ENCODE results near the gene CYREN.

The CYREN gene

GRCh38 chr7:135197343-135197742 is 26.8 kb upstream of the CYREN start:
- no peak for DNase-seq (ENCODE audit: low read depth in 2 of 2)

GRCh38 chr7:135195968-135196629 is 25.6 kb upstream of the CYREN start:
- no peak for DNase-seq (ENCODE audit: low read depth in 2 of 2)

- no peak for DNase-seq (ENCODE audit: low read depth in 2 of 2)
Observed at GRCh38 chr7:135195156-135195555, 24.6 kb upstream of the CYREN start.

GRCh38 chr7:135194494-135195095 is 24.1 kb upstream of the CYREN start:
- no peak for DNase-seq (ENCODE audit: low read depth in 2 of 2)

GRCh38 chr7:135193615-135194081 is 23.1 kb upstream of the CYREN start:
- peak; percentile 91 to 92 for DNase-seq (ENCODE audit: low read depth in 2 of 2)

GRCh38 chr7:135192914-135193536 is 22.5 kb upstream of the CYREN start:
- no peak for DNase-seq (ENCODE audit: low read depth in 2 of 2)

GRCh38 chr7:135190703-135191102 is 20.2 kb upstream of the CYREN start:
- no peak for DNase-seq (ENCODE audit: low read depth in 2 of 2)

- DNase-seq (ENCODE audit: low read depth in 2 of 2) = peak; percentile 52 to 54
Observed at GRCh38 chr7:135189961-135190360, 19.5 kb upstream of the CYREN start.

- DNase-seq (ENCODE audit: low read depth in 2 of 2) = no peak
Observed at GRCh38 chr7:135189221-135189662, 18.7 kb upstream of the CYREN start.

- no peak for DNase-seq (ENCODE audit: low read depth in 2 of 2)
Observed at GRCh38 chr7:135188298-135188984, 17.9 kb upstream of the CYREN start.

- DNase-seq (ENCODE audit: low read depth in 2 of 2) = no peak
Observed at GRCh38 chr7:135186841-135187253, 16.3 kb upstream of the CYREN start.

GRCh38 chr7:135186261-135186540 is 15.7 kb upstream of the CYREN start:
- DNase-seq (ENCODE audit: low read depth in 2 of 2) = no peak

GRCh38 chr7:135185471-135186260 is 15.2 kb upstream of the CYREN start:
- no peak for DNase-seq (ENCODE audit: low read depth in 2 of 2)

GRCh38 chr7:135184254-135184841 is 13.8 kb upstream of the CYREN start:
- DNase-seq (ENCODE audit: low read depth in 2 of 2) = no peak

- no peak for DNase-seq (ENCODE audit: low read depth in 2 of 2)
Observed at GRCh38 chr7:135183478-135183877, 13.0 kb upstream of the CYREN start.

- DNase-seq (ENCODE audit: low read depth in 2 of 2) = no peak
Observed at GRCh38 chr7:135181929-135182678, 11.6 kb upstream of the CYREN start.

- no peak for DNase-seq (ENCODE audit: low read depth in 2 of 2)
Observed at GRCh38 chr7:135181261-135181928, 10.9 kb upstream of the CYREN start.

GRCh38 chr7:135180122-135180521 is 9.6 kb upstream of the CYREN start:
- DNase-seq (ENCODE audit: low read depth in 2 of 2) = no peak

- DNase-seq (ENCODE audit: low read depth in 2 of 2) = no peak
Observed at GRCh38 chr7:135179321-135179925, 8.9 kb upstream of the CYREN start.

GRCh38 chr7:135178364-135178763 is 7.9 kb upstream of the CYREN start:
- DNase-seq (ENCODE audit: low read depth in 2 of 2) = no peak

Data from fibroblast of skin of left biceps (primary cell).